Astrocyte (in vitro differentiated cells and primary cell): ENCODE data around the gene PLAAT4. TPM values are rescaled to one million over a fixed set of nuclear protein-coding genes. Genes with fewer than 3 reads are reported as not detected.

Experiments used
- DNase-seq: peaks from one replicate; pipeline ENCODE4 v3.0.0-alpha.2; 2010; ENCODE audit warnings: low read depth
- FAIRE-seq: peaks from 2 replicates; lab custom pipeline; 2011; peaks lifted over from hg19 to GRCh38; lab: Jason Lieb, UNC
- H2AFZ ChIP-seq: 2 replicates; pipeline ENCODE4 v1.6.0; 2012; ENCODE audit warnings: low read depth, low read length, inconsistent platforms
- H3K27ac ChIP-seq: 2 replicates; pipeline ENCODE4 v1.5.1; 2011; ENCODE audit warnings: low read depth, low read length, inconsistent platforms
- H3K27me3 ChIP-seq: 2 replicates; pipeline ENCODE4 v1.6.0; 2011; ENCODE audit warnings: low read length, inconsistent platforms; ENCODE audit not compliant: insufficient read depth
- H3K36me3 ChIP-seq: 2 replicates; pipeline ENCODE4 v1.5.1; 2011; ENCODE audit warnings: low read length, inconsistent platforms; ENCODE audit not compliant: insufficient read depth
- H3K4me1 ChIP-seq: 2 replicates; pipeline ENCODE4 v1.5.1; 2011; ENCODE audit warnings: low read length, inconsistent platforms; ENCODE audit not compliant: insufficient read depth
- H3K4me2 ChIP-seq: 2 replicates; pipeline ENCODE4 v1.6.0; 2012; ENCODE audit warnings: low read length, inconsistent platforms
- H3K4me3 ChIP-seq: 2 replicates; pipeline ENCODE4 v1.5.1; 2011; ENCODE audit warnings: low read depth, mild to moderate bottlenecking, low read length, inconsistent platforms; ENCODE audit not compliant: insufficient read depth
- H3K79me2 ChIP-seq: 2 replicates; pipeline ENCODE4 v1.6.0; 2012; ENCODE audit warnings: mild to moderate bottlenecking, low read length, inconsistent platforms; ENCODE audit not compliant: insufficient read depth
- H3K9ac ChIP-seq: 2 replicates; pipeline ENCODE4 v1.6.0; 2012; ENCODE audit warnings: mild to moderate bottlenecking, low read length, inconsistent platforms
- H3K9me3 ChIP-seq: 2 replicates; pipeline ENCODE4 v1.5.1; 2012; ENCODE audit warnings: low read depth, mild to moderate bottlenecking, low read length, inconsistent platforms; ENCODE audit not compliant: insufficient read depth
- H4K20me1 ChIP-seq: 2 replicates; pipeline ENCODE4 v1.6.0; 2012; ENCODE audit warnings: low read length, inconsistent platforms; ENCODE audit not compliant: insufficient read depth
- H3K27ac Mint-ChIP-seq: one replicate; pipeline ENCODE4 v1.8.0; 2021; ENCODE audit warnings: mild to moderate bottlenecking, mixed read lengths; ENCODE audit not compliant: unreplicated experiment
- H3K27me3 Mint-ChIP-seq: one replicate; pipeline ENCODE4 v1.8.0; 2021; ENCODE audit warnings: low read depth, mixed read lengths; ENCODE audit not compliant: unreplicated experiment
- H3K36me3 Mint-ChIP-seq: one replicate; pipeline ENCODE4 v1.8.0; 2021; ENCODE audit warnings: low read depth, mixed read lengths; ENCODE audit not compliant: unreplicated experiment
- H3K4me1 Mint-ChIP-seq: one replicate; pipeline ENCODE4 v1.8.0; 2021; ENCODE audit warnings: low read depth, mixed read lengths; ENCODE audit not compliant: unreplicated experiment
- H3K4me3 Mint-ChIP-seq: one replicate; pipeline ENCODE4 v1.8.0; 2021; ENCODE audit warnings: mild to moderate bottlenecking, moderate library complexity, mixed read lengths; ENCODE audit not compliant: unreplicated experiment
- H3K9me3 Mint-ChIP-seq: one replicate; pipeline ENCODE4 v1.8.0; 2021; ENCODE audit warnings: mild to moderate bottlenecking, mixed read lengths; ENCODE audit not compliant: unreplicated experiment
- CTCF ChIP-seq: IDR thresholded peaks from 2 replicates; pipeline ENCODE4 v1.5.1; 2011; ENCODE audit warnings: low read depth, mild to moderate bottlenecking, inconsistent platforms, low read length, moderate library complexity; ENCODE audit not compliant: insufficient read depth
- EZH2 ChIP-seq: IDR thresholded peaks from 2 replicates; pipeline ENCODE4 v1.6.1; 2012; ENCODE audit warnings: mild to moderate bottlenecking, low read length, inconsistent platforms; ENCODE audit not compliant: insufficient read depth
- total RNA-seq: library from RNA; stranded (reverse); gene quantifications from 2 replicates; pipeline ENCODE4 v1.2.1, GENCODE V29; 2021

The PLAAT4 gene
- total RNA-seq, 1 donor from 2014 or later, result 4.9 TPM

GRCh38 chr11:63520606-63521170, 15.9 kb upstream of the PLAAT4 start:
- H3K36me3 ChIP-seq, result no peaks in the 10 kb centered on the region
- peaks cover 5% of the 10 kb centered on the region for H3K4me1 Mint-ChIP-seq
- no peak overlapping the region for H3K4me3 ChIP-seq
- H3K4me2 ChIP-seq, result no peak overlapping the region
- peaks cover 2% of the 10 kb centered on the region for H3K9me3 Mint-ChIP-seq
- no peak overlapping the region for H3K4me3 Mint-ChIP-seq
- H3K36me3 Mint-ChIP-seq, result peaks cover 1% of the 10 kb centered on the region
- no peak for FAIRE-seq
- no peak overlapping the region for H3K27ac ChIP-seq
- no peaks in the 10 kb centered on the region for H3K4me1 ChIP-seq
- H3K9me3 ChIP-seq, result no peaks in the 10 kb centered on the region
- no peak overlapping the region for H3K9ac ChIP-seq
- no peak for TF ChIP-seq CTCF
- TF ChIP-seq EZH2, result no peak
- DNase-seq, result no peak
- no peaks in the 10 kb centered on the region for H3K27me3 ChIP-seq
- no peak overlapping the region for H2AFZ ChIP-seq
- no peaks in the 10 kb centered on the region for H3K79me2 ChIP-seq
- no peak overlapping the region for H3K27ac Mint-ChIP-seq
- H3K27me3 Mint-ChIP-seq, result no peaks in the 10 kb centered on the region
- no peaks in the 10 kb centered on the region for H4K20me1 ChIP-seq

- no peak overlapping the region for H3K27ac ChIP-seq
- FAIRE-seq, result no peak
- H3K4me1 Mint-ChIP-seq, result peaks cover 5% of the 10 kb centered on the region
- H3K27me3 ChIP-seq, result no peaks in the 10 kb centered on the region
- TF ChIP-seq CTCF, result no peak
- TF ChIP-seq EZH2, result no peak
- DNase-seq, result peak; percentile 36
- no peak overlapping the region for H3K27ac Mint-ChIP-seq
- H3K9me3 ChIP-seq, result no peaks in the 10 kb centered on the region
- peaks cover 2% of the 10 kb centered on the region for H3K9me3 Mint-ChIP-seq
- no peak overlapping the region for H3K4me3 ChIP-seq
- no peak overlapping the region for H2AFZ ChIP-seq
- no peak overlapping the region for H3K4me3 Mint-ChIP-seq
- no peaks in the 10 kb centered on the region for H3K27me3 Mint-ChIP-seq
- H3K4me2 ChIP-seq, result no peak overlapping the region
- H3K36me3 ChIP-seq, result no peaks in the 10 kb centered on the region
- H3K36me3 Mint-ChIP-seq, result peaks cover 1% of the 10 kb centered on the region
- H3K9ac ChIP-seq, result no peak overlapping the region
- no peaks in the 10 kb centered on the region for H3K4me1 ChIP-seq
- H3K79me2 ChIP-seq, result no peaks in the 10 kb centered on the region
- no peaks in the 10 kb centered on the region for H4K20me1 ChIP-seq
Measured at GRCh38 chr11:63521896-63522295, 14.7 kb upstream of the PLAAT4 start.

GRCh38 chr11:63523151-63523550, 13.5 kb upstream of the PLAAT4 start:
- FAIRE-seq, result no peak
- Histone ChIP-seq H4K20me1 (no peaks in the 10 kb centered on the region), H3K4me2 (no peak overlapping the region), H3K27me3 (no peaks in the 10 kb centered on the region), H3K27ac (no peak overlapping the region), H3K79me2 (no peaks in the 10 kb centered on the region), H3K9me3 (no peaks in the 10 kb centered on the region), H2AFZ (no peak overlapping the region), H3K4me3 (no peak overlapping the region), H3K36me3 (no peaks in the 10 kb centered on the region), H3K9ac (no peak overlapping the region), H3K4me1 (no peaks in the 10 kb centered on the region)
- DNase-seq, result no peak
- TF ChIP-seq CTCF (no peak), EZH2 (no peak)
- H3K27me3 Mint-ChIP-seq, result no peaks in the 10 kb centered on the region
- H3K27ac Mint-ChIP-seq, result no peak overlapping the region
- peaks cover 2% of the 10 kb centered on the region for H3K9me3 Mint-ChIP-seq
- no peak overlapping the region for H3K4me3 Mint-ChIP-seq
- peaks cover 1% of the 10 kb centered on the region for H3K36me3 Mint-ChIP-seq
- H3K4me1 Mint-ChIP-seq, result peaks cover 5% of the 10 kb centered on the region
